Right lobe of liver (tissue), 4 donors: Measurements from ENCODE around the gene ZCCHC24.

Source experiments
- CTCF ChIP-seq, 4 donors: fragments of 200-600 bp in 3 of 4; fragments of 450-650 bp in 1 of 4; IDR thresholded peaks; one replicate each; pipeline versions ENCODE4 v1.5.1 to v1.8.0; 2016 to 2022; ENCODE audit warnings: antibody characterized with exemption in 4 of 4, mild to moderate bottlenecking in 2 of 4
- POLR2A ChIP-seq: fragments of 450-650 bp; IDR thresholded peaks from one replicate; pipeline ENCODE4 v1.6.1; 2017; ENCODE audit warnings: antibody characterized with exemption, mild to moderate bottlenecking
- donor health status: DM: no; HTN: no; CAD: no.
- donor health status: DM: no; HTN: no; CAD: no.
- donor health status: DM: no; HTN: yes; CAD: no.

GRCh38 chr10:79339266-79339665 lies 106.2 kb downstream of the ZCCHC24 start:
- TF ChIP-seq CTCF (IDR thresholded peaks at IDR 0.05) (no peak), POLR2A (no peak)
